Embryonic facial prominence (tissue), 1 donor: ENCODE results near the gene ICA1.

Experiments
- DNase-seq: peaks from one replicate; pipeline ENCODE4 v3.0.0-alpha.2; 2016; ENCODE audit errors: extremely low spot score

The ICA1 gene

GRCh38 chr7:8228068-8228467, 33.9 kb downstream of the ICA1 start:
- DNase-seq, result no peak

- no peak for DNase-seq
Observed at GRCh38 chr7:8227261-8227660, 34.7 kb downstream of the ICA1 start.

GRCh38 chr7:8226501-8226900, 35.5 kb downstream of the ICA1 start:
- DNase-seq, result no peak

GRCh38 chr7:8221567-8221966, 40.4 kb downstream of the ICA1 start:
- DNase-seq, result no peak

DNA sequence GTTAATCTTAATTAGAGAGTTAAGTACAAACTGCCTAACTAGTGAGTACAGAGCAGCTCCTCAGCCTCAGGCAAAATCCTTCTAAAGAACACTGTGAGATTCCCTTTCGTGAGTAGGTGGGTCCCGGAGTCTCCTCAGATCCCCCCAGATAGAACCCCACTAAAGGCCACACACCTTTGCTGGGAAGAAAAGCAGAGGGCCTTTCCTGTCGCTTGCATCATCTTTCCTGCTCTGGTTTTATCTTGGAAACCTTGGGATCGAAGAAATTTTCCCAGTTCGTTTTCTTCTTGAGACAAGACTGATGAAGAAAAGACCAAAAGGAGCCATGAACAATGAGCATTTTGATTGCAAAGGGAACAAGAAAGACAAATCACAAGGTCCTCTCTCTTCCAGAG, 40.9 kb downstream of the ICA1 start:
- DNase-seq, result no peak

GRCh38 chr7:8220376-8221100, 41.4 kb downstream of the ICA1 start:
- no peak for DNase-seq

- DNase-seq, result peak; percentile 79
Observed at GRCh38 chr7:8217200-8218068, 44.5 kb downstream of the ICA1 start.

- DNase-seq, result no peak
Observed at GRCh38 chr7:8216334-8216690, 45.7 kb downstream of the ICA1 start.

DNA sequence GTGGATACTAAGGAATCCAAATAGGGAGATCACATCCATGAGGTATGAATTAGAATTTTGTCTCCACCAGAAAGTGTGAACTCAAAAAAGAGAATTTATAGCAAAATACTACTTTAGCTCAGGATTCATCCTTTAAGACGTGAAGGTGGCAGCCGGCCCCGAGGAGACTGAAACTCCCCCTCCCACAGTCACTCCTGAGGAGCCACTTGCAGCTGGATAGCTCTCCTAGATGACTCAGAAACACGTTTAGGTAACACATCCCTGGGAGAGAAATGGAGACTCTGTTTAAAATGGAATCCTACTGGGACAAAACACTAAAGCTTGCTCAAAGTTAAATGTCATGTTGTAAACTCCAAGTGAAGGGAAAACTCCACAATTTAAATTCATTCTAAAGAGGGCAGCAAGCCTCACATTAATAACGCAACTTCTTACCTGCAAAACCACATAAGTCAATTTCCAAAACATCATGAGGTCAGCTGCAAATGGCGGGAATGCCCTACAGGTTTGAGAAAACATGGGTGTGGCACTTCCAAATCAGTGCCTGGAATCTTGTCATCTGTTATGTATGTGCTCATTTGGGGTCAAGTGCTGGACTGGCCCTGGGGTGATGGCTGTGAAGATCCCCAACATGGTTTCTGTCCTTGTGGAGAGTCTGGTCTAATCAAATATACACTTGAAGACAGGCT, 46.2 kb downstream of the ICA1 start:
- no peak for DNase-seq

DNA sequence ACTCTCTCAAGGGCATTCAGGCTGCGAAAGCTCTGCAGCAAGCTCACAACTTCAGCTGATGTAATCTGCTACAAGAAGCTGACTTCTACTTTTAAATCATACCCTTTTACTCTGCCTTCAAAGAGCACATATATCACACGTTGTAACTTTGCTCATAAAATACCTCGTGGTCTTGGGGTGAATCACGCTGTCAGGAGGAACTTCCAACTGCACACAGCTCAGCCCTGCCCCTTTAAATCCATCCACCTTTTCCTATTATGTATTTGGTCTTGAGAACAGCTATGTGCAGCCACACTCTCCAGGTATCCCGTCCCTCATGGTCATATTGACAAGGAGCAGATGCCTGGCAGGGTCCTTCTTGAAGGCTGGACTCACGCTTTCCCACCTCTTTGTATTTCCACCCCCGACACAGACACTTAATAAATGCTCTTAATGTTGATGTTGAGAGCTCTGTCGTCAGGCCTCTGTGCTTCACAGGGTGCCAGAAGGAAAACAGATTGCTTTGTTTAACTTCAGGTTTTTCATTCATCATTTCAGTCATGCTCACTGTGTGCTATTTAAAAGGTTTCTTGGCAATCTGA, 47.6 kb downstream of the ICA1 start:
- DNase-seq, result no peak

DNA sequence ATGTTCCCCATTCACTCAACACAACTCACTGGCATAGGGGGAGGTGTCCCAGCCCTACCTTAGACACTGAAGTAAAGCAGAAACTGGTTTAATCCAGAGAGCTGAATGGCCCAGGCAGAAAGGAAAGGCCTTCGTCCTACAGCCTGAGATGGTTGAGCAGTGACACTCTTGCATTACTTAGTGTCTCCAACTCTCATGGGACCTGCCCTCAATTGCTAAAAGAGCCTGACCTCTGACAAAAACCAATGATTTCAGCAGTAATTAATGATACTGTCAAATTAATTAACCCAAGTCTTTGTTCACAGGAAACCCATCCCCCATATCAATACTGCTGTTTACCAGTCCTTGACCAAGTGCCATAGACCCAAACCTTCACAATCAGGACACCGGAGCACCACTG, 48.6 kb downstream of the ICA1 start:
- DNase-seq, result no peak

DNA sequence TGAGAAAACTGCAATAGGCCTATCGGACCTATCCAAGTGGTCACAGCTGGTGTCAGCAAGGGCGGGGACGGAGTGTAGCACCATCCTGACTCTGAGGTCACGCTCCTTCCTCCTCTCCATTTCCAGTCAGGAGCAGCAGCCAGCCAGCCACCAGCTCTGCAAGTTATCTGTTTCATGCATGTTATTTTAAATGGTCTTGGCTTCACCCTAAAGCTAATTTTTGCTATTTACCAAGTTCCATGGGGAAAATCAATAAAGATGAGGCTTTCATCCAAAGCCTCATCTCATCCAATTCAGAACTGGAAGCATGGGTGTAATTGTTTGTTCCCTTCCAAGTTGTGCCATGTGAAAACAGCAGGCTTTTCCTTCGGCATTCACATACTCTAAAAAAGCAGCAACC, 49.3 kb downstream of the ICA1 start:
- DNase-seq, result no peak

- DNase-seq, result no peak
Observed at GRCh38 chr7:8211725-8212096, 50.3 kb downstream of the ICA1 start.

DNA sequence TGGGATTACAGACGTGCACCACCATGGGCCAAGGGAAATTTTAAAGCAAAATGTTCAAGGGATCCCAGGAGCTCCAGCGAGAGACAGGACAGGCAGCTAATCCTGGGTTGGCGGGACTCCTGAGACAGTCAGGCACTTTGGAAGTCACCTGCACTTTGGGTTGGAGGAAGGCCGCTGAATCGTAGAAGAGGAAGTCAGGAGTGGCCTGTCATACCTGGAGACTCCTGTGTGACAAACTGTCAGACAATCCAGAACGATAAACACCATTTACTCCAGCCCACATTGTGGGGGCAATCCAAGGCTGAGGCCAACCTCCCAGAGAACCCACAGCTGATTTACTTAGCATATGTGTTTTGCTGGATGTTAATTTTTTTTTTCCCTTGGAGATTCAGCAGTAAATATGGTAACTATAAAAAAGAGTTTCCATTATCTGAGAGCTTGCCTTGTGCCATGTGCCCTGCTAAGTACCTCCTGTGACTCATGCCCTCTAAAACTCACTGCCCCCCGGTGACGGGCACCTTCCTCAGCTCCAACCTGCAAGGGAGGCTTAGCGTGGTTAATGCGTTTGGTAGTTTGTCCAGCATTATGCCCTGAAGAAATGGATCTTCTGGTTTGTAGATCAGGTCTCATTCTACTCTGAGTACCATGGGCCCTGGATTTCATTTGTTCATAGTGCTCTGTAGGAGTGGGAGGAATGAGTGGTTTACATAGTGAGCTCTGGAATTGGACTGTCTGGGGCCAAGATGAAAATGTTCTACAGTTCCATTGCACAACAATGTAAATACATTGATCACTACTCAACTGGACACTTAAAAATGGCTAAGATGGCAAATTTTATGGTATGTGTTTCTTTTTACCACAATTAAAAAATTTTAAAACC, 50.9 kb downstream of the ICA1 start:
- no peak for DNase-seq

DNA sequence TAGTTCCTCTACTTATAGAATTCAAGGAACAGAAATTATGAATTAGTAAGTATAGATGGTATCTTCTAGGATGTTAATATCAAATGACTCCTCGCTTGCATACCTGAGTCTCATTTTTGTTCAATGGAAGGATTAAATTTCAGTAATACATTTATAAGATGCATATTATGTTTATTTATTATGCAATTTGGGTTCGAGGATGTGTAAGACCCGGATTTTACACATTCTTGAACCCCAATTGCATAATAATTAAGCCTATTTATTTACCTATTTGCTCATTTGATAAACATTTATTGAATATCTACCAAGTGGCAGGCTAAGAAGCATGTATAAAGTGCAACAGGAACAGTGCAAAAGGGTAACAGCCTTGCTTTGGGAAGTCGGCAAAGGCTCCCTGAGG, 52.6 kb downstream of the ICA1 start:
- DNase-seq, result no peak

- no peak for DNase-seq
Observed at GRCh38 chr7:8208816-8209215, 53.2 kb downstream of the ICA1 start.

- DNase-seq, result no peak
Observed at GRCh38 chr7:8206956-8207355, 55.0 kb downstream of the ICA1 start.

DNA sequence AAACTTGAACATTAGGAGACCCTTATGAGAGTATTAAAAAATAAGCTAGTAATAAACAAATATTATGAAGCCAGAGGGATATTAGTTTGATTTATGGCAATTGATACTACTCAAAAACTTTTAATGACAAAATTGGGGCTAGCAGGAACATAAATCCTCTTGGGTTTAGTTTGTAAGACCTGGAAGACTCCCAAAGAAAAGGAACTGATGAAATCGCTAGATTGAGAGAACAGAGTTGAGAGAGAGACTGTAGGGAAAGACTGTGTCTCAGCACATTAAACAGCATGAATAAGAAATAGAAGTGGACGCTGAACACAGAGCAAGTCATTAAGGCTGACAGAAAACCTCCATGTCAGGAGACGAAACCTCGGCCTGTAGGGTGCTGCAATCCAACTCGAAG, 56.4 kb downstream of the ICA1 start:
- DNase-seq, result no peak

DNA sequence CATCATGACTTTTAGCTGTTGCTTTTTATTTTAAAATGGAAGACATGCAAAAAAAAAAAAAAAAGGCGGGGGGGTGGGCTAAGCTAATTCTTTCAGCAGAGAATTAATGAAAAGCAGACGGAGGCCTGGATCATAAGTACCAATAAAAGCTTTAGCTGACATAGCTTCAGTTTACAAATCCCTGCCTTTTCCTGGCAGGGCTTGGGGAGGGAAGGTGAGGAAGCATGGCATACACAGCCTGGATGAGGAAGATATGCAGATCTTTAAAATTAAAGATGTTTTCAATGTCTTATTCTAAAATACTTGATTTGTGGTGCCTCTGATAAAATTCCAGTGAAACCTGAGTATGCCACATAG, 57.0 kb downstream of the ICA1 start:
- peak; percentile 40 for DNase-seq

DNA sequence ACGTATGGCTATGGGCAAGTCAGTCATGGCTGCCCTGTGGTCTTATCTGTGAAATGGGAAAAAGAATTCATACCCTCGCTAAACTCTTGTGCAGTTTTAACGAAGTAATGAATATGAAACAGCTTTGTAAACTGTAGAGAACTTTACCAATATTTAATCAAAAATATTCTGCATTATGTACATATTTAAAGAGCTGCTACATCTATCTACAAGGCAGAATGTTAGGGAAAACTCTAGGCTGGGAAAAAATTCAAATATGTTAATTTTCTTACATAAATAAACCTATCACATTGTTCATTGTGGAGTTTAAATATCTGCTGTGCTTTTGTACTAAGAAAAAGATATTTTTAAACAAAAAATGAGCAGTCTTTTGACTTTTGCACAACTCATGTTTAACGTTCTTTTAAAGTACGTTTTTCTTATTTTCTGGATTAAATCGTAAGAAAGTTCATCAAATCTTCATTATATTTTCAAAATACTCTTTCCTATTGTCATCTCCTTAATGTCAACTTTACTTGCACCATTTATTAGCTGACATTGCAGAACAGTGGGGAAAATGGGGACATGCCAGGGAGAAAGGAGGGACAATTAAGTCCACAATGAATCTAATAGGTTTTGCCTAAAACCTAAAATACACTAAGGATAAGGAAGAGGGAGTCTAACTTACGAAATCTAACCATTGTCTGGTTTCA, 57.5 kb downstream of the ICA1 start:
- DNase-seq, result no peak

DNA sequence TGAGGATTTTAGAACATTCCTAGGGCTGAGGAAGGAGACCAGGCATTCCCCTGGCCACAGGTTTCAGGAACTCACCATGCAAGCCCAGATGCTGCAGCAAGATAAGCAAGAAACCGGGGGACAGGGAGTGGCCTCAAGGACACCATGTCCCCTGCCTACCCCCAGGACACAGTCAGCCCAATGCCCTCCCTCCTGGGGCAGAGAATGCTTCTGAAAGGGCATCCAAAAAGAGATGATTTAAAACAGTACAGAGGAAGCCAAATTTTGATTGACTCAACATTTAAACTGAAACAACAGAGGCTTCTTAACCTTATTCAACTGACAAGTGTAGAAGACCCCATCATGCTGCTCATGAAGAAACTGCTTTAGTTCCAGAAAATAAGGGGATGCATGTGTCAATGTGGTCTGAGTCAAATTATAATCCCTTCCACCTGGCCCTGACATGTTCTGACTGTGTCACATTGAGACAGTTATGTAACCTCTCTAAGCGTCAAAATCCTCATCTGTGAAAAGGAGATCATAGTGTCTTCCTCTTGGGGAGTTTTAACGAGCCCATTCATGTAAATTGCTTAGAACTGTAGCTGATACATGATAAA, 60.0 kb downstream of the ICA1 start:
- DNase-seq, result no peak
